K562 (cell line): Measurements from ENCODE around the gene PIK3C2B. TPM values are rescaled to one million over a fixed set of nuclear protein-coding genes. Genes with fewer than 3 reads are reported as not detected.

ENCODE experiments used
- ASH1L ChIP-seq: fragments of 450-650 bp; IDR thresholded peaks from 2 replicates; pipeline ENCODE4 v1.6.1; 2018; ENCODE audit warnings: borderline replicate concordance, mild to moderate bottlenecking, low read depth; ENCODE audit not compliant: partially characterized antibody
- BDP1 ChIP-seq: IDR thresholded peaks from 3 replicates; pipeline ENCODE4 v1.6.1; 2011; ENCODE audit not compliant: insufficient read length, insufficient read depth
- CHD2 ChIP-seq: IDR thresholded peaks from 2 replicates; pipeline ENCODE4 v1.6.1; 2011; ENCODE audit warnings: low read depth, low read length
- FOSL1 ChIP-seq: fragments of 200-800 bp; sonication (Bioruptor generic); conservative IDR thresholded peaks from 2 replicates; pipeline ENCODE4 v1.6.1; 2016; ENCODE audit warnings: missing genetic modification characterization, missing compliant biosample characterization
- FOXO4 ChIP-seq: fragments of 450-650 bp; formaldehyde crosslinking; IDR thresholded peaks from 2 replicates; pipeline ENCODE4 v1.4.0; 2020; ENCODE audit warnings: mild to moderate bottlenecking, moderate library complexity
- GTF3C2 ChIP-seq: IDR thresholded peaks from 3 replicates; pipeline ENCODE4 v1.6.1; 2011; ENCODE audit warnings: borderline replicate concordance, mild to moderate bottlenecking, moderate library complexity; ENCODE audit not compliant: insufficient read length; ENCODE audit errors: extremely low read depth
- HNRNPUL1 ChIP-seq: fragments of 200-400 bp; formaldehyde crosslinking; IDR thresholded peaks from 2 replicates; pipeline ENCODE4 v1.6.1; 2017; ENCODE audit warnings: low read length
- HSF4 ChIP-seq: fragments of 250-450 bp; sonication (Bioruptor Pico); IDR thresholded peaks from 2 replicates; pipeline ENCODE4 v2.1.2; 2022; ENCODE audit warnings: mild to moderate bottlenecking, moderate library complexity, borderline replicate concordance
- NCOA2 ChIP-seq, 2 experiments: fragments of 450-650 bp; IDR thresholded peaks; 2 replicates each; pipeline ENCODE4 v1.6.1; 2018; ENCODE audit warnings: mild to moderate bottlenecking in 2 of 2, moderate library complexity in 1 of 2; ENCODE audit not compliant: partially characterized antibody in 2 of 2
- NFXL1 ChIP-seq: fragments of 450-650 bp; formaldehyde crosslinking; IDR thresholded peaks from 2 replicates; pipeline ENCODE4 v1.4.0; 2021; ENCODE audit warnings: mild to moderate bottlenecking
- PCBP2 ChIP-seq: fragments of 200-400 bp; formaldehyde crosslinking; IDR thresholded peaks from 2 replicates; pipeline ENCODE4 v1.6.1; 2018; ENCODE audit warnings: low read length, low read depth, mild to moderate bottlenecking, moderate library complexity; ENCODE audit not compliant: poor library complexity, severe bottlenecking
- SMAD2 ChIP-seq: fragments of 150-350 bp; IDR thresholded peaks from 2 replicates; pipeline ENCODE4 v1.6.1; 2014; ENCODE audit warnings: low read depth, mild to moderate bottlenecking, low read length
- ZBTB9 ChIP-seq: fragments of 450-650 bp; formaldehyde crosslinking; IDR thresholded peaks from 2 replicates; pipeline ENCODE4 v1.4.0; 2020; ENCODE audit warnings: mild to moderate bottlenecking, moderate library complexity
- polyA plus RNA-seq, 8 experiments: library from polyadenylated mRNA; depleted of rRNA in 4 of 8; stranded (reverse) in 5 of 8; unstranded in 3 of 8; fragments of >200 nt; fragmentation: Nextera tagmentation in 2 of 8; fragmentation: Illumina TruSeq in 1 of 8; extraction: Ambion mirVana in 2 of 8; extraction: Trizol in 1 of 8; gene quantifications; 2 replicates each; pipeline versions ENCODE4 v1.2.1 to v1.2.3, GENCODE V29; 2011 to 2014; ENCODE audit warnings: inconsistent platforms in 1 of 8, missing spikeins in 1 of 8
- total RNA-seq, 7 experiments: library from RNA; depleted of rRNA in 6 of 7; stranded (reverse); fragments of >200 nt in 6 of 7; fragmentation: Illumina TruSeq in 2 of 7; extraction: Trizol in 2 of 7; gene quantifications; 2 replicates each; pipeline versions ENCODE4 v1.2.1 to v1.2.3, GENCODE V29; 2011 to 2021; ENCODE audit warnings: low replicate concordance in 1 of 7
- TF ChIP-seq, protein P1 (sequence below): sonication (generic); formaldehyde crosslinking; IDR thresholded peaks from 2 replicates; pipeline ENCODE4 v1.8.1; 2023; ENCODE audit warnings: mild to moderate bottlenecking, missing genetic modification reagents
- TF ChIP-seq, protein P2 (sequence below): fragments of 200-400 bp; formaldehyde crosslinking; IDR thresholded peaks from 2 replicates; pipeline ENCODE4 v1.6.1; 2017; ENCODE audit warnings: mild to moderate bottlenecking, low read depth, low read length, moderate library complexity

The PIK3C2B gene
- total and polyA plus RNA-seq, 9 of the 15 experiments (the other 6 are each of a cell fraction or from before 2014, with no cell fraction given), result 0.10 to 2.9 (median 0.72) TPM

DNA sequence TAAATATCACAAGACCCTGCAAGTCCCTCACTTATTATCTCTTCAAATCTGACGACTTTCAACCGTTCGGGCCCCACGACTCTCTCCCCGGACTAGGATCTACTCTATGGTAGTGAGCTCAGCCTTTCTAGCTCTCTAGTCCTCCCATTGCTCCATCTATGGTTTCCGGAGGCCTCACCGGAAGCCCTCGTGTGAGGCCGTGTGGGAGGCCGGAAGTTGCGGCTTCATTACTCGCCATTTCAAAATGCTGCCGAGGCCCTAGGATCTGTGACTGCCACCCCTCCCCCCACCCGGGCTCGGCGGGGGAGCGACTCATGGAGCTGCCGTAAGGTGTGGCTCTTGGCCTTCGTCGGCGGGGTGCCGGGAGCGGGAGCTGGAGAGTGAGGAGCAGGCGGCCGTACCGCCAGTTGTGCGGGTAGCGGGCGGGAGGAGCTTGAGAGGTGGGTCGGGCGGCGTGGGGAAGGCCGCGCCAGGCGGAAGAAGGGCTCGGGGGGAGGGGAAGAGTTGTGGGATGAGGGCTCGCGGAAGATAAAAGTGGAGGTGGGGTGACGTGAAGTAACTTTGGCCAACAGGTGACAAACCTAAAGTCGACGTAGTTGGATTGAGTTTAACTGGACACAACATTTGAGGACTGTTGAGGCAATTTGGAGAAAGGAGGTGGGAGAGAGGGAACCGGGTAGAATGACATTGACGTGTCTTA is 21.7 kb upstream of the PIK3C2B start, which contains the start of gene MDM4 (continued):
- TF ChIP-seq PCBP2 (no peak), FOSL1 (tag) (peak; percentile 68), HSF4 (CRISPR knock-in tag) (no peak), SMAD2 (no peak), CHD2 (peak; percentile 79), NCOA2 (IDR thresholded peaks at IDR 0.05; ENCODE audit: partially characterized antibody in 2 of 2) (no peak), FOXO4 (CRISPR knock-in tag) (no peak), ZBTB9 (CRISPR knock-in tag) (peak; percentile 11; the same call in 1 of the 2 replicates), BDP1 (no peak), NFXL1 (CRISPR knock-in tag) (no peak), GTF3C2 (no peak), HNRNPUL1 (no peak), ASH1L (peak; percentile 65)
- TF ChIP-seq, protein P1, sequence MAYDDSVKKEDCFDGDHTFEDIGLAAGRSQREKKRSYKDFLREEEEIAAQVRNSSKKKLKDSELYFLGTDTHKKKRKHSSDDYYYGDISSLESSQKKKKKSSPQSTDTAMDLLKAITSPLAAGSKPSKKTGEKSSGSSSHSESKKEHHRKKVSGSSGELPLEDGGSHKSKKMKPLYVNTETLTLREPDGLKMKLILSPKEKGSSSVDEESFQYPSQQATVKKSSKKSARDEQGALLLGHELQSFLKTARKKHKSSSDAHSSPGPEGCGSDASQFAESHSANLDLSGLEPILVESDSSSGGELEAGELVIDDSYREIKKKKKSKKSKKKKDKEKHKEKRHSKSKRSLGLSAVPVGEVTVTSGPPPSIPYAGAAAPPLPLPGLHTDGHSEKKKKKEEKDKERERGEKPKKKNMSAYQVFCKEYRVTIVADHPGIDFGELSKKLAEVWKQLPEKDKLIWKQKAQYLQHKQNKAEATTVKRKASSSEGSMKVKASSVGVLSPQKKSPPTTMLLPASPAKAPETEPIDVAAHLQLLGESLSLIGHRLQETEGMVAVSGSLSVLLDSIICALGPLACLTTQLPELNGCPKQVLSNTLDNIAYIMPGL (CRISPR knock-in tag), result peak; percentile 83; the same call in 1 of the 2 replicates
- TF ChIP-seq, protein P2, sequence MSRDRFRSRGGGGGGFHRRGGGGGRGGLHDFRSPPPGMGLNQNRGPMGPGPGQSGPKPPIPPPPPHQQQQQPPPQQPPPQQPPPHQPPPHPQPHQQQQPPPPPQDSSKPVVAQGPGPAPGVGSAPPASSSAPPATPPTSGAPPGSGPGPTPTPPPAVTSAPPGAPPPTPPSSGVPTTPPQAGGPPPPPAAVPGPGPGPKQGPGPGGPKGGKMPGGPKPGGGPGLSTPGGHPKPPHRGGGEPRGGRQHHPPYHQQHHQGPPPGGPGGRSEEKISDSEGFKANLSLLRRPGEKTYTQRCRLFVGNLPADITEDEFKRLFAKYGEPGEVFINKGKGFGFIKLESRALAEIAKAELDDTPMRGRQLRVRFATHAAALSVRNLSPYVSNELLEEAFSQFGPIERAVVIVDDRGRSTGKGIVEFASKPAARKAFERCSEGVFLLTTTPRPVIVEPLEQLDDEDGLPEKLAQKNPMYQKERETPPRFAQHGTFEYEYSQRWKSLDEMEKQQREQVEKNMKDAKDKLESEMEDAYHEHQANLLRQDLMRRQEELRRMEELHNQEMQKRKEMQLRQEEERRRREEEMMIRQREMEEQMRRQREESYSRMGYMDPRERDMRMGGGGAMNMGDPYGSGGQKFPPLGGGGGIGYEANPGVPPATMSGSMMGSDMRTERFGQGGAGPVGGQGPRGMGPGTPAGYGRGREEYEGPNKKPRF, result no peak
